Measurements from ENCODE around the gene ARL5A.
"Not testable (repeated sequence)": the region's sequence is repeated elsewhere in the genome, so short reads cannot be mapped to it uniquely, and the experiment has no call there.

ARL5A gene, protein sequence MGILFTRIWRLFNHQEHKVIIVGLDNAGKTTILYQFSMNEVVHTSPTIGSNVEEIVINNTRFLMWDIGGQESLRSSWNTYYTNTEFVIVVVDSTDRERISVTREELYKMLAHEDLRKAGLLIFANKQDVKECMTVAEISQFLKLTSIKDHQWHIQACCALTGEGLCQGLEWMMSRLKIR

GRCh38 chr2:151828143-151828889, at the start of gene ARL5A:
TSS of gene ARL5A (minus strand) at chr2:151828421. CDS start at chr2:151828176, 245 bp downstream.
- peak within 1 kb of the TSS; percentile 84 for H3K4me3 ChIP-seq (ENCODE audit: low read length)
- TF ChIP-seq ZNF274 (IDR thresholded peaks at IDR 0.05; ENCODE audit: low read depth, low read length): no peak

- H3K4me3 ChIP-seq (ENCODE audit: low read length): not testable (repeated sequence)
Measured at GRCh38 chr2:151875631-151876030, 47.4 kb upstream of the ARL5A start.

DNA sequence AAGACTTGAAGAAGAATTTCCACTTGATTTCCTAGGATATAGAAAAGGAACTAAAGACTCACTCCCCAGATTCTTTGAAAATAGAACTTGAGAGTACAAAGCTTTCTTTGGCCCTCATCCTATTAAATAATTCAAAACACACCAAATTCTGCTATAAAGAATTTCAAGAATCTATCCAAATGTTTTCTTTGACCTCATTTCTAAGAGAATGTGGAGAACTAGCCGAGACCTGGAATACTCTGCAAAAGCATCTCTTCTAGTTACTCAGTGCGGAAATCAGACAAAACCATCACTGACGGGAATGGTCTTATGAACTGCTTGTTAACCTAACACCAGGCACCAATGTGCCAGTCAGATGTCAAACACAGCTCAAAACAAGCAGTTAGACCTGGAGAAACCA, 44.2 kb upstream of the ARL5A start:
- TF ChIP-seq ZNF274 (IDR thresholded peaks at IDR 0.05; ENCODE audit: low read depth, low read length): no peak
- H3K4me3 ChIP-seq (ENCODE audit: low read length): no peak overlapping the region

GRCh38 chr2:151869291-151869690, 41.1 kb upstream of the ARL5A start:
- H3K4me3 ChIP-seq (ENCODE audit: low read length): no peak overlapping the region
- TF ChIP-seq ZNF274 (IDR thresholded peaks at IDR 0.05; ENCODE audit: low read depth, low read length): no peak

GRCh38 chr2:151862700-151863099, 34.5 kb upstream of the ARL5A start:
- H3K4me3 ChIP-seq (ENCODE audit: low read length): no peak overlapping the region
- TF ChIP-seq ZNF274 (IDR thresholded peaks at IDR 0.05; ENCODE audit: low read depth, low read length): no peak

DNA sequence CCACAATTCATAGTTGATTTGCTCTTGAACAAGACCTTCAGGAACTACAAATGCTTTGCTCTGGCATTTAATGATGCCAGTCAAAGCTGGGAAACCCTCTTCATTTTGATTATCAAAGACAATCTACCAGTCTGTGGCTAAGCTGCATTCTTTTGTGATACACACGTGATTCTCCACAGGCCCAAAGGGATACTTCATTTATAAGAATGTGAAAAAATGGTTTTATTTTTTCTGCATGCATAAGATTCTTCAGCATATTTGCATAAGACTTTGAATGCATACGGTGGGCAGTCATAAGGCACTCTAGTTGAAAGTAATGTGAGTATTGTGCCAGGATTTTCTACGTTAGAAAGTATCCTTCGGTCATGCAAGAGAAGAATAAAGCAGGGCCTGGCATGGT, 33.0 kb upstream of the ARL5A start:
- no peak overlapping the region for H3K4me3 ChIP-seq (ENCODE audit: low read length)
- no peak for TF ChIP-seq ZNF274 (IDR thresholded peaks at IDR 0.05; ENCODE audit: low read depth, low read length)

GRCh38 chr2:151860613-151861146, 32.5 kb upstream of the ARL5A start:
- no peak for TF ChIP-seq ZNF274 (IDR thresholded peaks at IDR 0.05; ENCODE audit: low read depth, low read length)

GRCh38 chr2:151860210-151860609, 32.0 kb upstream of the ARL5A start:
- no peak overlapping the region for H3K4me3 ChIP-seq (ENCODE audit: low read length)
- TF ChIP-seq ZNF274 (IDR thresholded peaks at IDR 0.05; ENCODE audit: low read depth, low read length): no peak

More at GRCh38 chr2:151860613-151861146, 32.5 kb upstream of the ARL5A start:
- H3K4me3 ChIP-seq (ENCODE audit: low read length): no peak overlapping the region

DNA sequence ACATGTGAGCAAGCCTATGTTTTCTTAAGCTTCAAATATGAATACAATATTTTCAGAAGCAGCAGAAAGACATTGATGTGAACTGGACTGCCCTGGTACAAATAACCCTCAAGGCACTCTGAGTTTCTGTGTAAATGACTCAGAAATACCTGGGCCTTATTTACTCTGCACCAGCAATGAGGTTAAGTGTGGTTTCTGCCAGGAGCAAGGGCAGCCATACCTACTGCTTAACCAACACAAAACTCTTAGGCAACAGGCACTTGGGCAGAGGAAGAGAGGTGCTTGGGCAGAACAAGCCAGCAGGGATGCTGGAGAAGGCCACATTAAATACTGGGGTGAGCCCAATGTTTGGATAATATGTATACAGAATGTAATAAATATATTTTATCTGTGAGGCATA, 29.4 kb upstream of the ARL5A start:
- no peak for TF ChIP-seq ZNF274 (IDR thresholded peaks at IDR 0.05; ENCODE audit: low read depth, low read length)
- no peak overlapping the region for H3K4me3 ChIP-seq (ENCODE audit: low read length)

DNA sequence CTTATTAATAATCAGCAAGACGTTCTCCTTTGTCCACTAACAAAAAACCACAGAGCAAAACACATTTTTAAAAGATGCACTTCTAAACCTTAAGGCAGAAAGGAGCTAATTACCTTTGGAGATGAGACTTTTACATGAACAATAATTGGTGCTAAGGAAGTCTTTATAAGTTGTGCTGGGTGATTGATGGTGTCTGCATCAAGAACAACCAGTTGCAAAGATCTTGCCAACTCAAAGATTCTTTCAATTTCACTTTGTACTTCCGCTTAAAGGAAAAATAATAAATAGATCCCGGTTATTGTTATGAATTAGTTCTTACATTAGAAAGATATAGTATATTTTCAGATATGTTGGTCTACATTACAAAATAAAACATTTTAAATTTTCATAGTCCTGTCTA, 26.9 kb upstream of the ARL5A start:
- H3K4me3 ChIP-seq (ENCODE audit: low read length): no peak overlapping the region
- no peak for TF ChIP-seq ZNF274 (IDR thresholded peaks at IDR 0.05; ENCODE audit: low read depth, low read length)

GRCh38 chr2:151853070-151853758, 25.0 kb upstream of the ARL5A start:
- no peak for TF ChIP-seq ZNF274 (IDR thresholded peaks at IDR 0.05; ENCODE audit: low read depth, low read length)
- H3K4me3 ChIP-seq (ENCODE audit: low read length): no peak overlapping the region

GRCh38 chr2:151852260-151853069, 24.2 kb upstream of the ARL5A start:
- no peak for TF ChIP-seq ZNF274 (IDR thresholded peaks at IDR 0.05; ENCODE audit: low read depth, low read length)
- no peak overlapping the region for H3K4me3 ChIP-seq (ENCODE audit: low read length)

- no peak overlapping the region for H3K4me3 ChIP-seq (ENCODE audit: low read length)
- TF ChIP-seq ZNF274 (IDR thresholded peaks at IDR 0.05; ENCODE audit: low read depth, low read length): no peak
Measured at GRCh38 chr2:151851761-151852160, 23.5 kb upstream of the ARL5A start.

GRCh38 chr2:151849413-151850010, 21.3 kb upstream of the ARL5A start:
- no peak overlapping the region for H3K4me3 ChIP-seq (ENCODE audit: low read length)
- TF ChIP-seq ZNF274 (IDR thresholded peaks at IDR 0.05; ENCODE audit: low read depth, low read length): no peak

Measured in GM08714 (cell line).